Measurements from ENCODE around the gene CLDN5.

- TF ChIP-seq EZH2 (IDR thresholded peaks at IDR 0.05) (no peak), POLR2AphosphoS5 (IDR thresholded peaks at IDR 0.05; ENCODE audit: borderline replicate concordance, low read depth, low read length) (no peak)
Measured at GRCh38 chr22:19513823-19514222, 10.4 kb downstream of the CLDN5 start.
